Measurements from ENCODE around the gene NBPF1.
"Not testable (repeated sequence)": the region's sequence is repeated elsewhere in the genome, so short reads cannot be mapped to it uniquely, and the experiment has no call there.

The NBPF1 gene

GRCh38 chr1:16605532-16606505 lies 7.5 kb downstream of the NBPF1 start:
- no peaks in the 10 kb centered on the region for H3K9me3 ChIP-seq (ENCODE audit: control insufficient read depth, low read length)
- H3K4me3 ChIP-seq (ENCODE audit: low read length), result no peak overlapping the region
- H3K36me3 ChIP-seq (ENCODE audit: control insufficient read depth, insufficient read depth, low read length), result no peaks in the 10 kb centered on the region
- no peak overlapping the region for H3K9ac ChIP-seq (ENCODE audit: low read length)
- H3K27me3 ChIP-seq (ENCODE audit: control insufficient read depth, insufficient read depth, low read length), result no peaks in the 10 kb centered on the region
- peaks cover 6% of the 10 kb centered on the region for H3K4me1 ChIP-seq (ENCODE audit: control insufficient read depth, insufficient read depth, low read length)

DNA sequence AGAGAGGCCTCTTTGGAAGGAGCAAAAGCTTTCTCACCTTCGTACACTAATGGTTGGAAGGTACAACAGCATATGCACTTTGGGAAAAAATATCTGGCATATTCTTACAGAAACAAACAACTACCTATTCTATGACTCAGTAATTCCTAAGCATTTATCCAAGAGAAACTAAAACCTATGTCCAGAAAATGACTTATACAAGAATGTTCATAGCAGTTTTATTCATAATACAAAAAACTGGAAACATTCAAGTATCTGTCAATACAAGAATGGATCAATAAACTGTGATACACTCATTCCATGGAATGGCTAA lies 8.2 kb downstream of the NBPF1 start:
- Histone ChIP-seq H3K27me3 (ENCODE audit: control insufficient read depth, insufficient read depth, low read length) (no peaks in the 10 kb centered on the region), H3K9ac (ENCODE audit: low read length) (no peak overlapping the region), H3K4me1 (ENCODE audit: control insufficient read depth, insufficient read depth, low read length) (peaks cover 6% of the 10 kb centered on the region), H3K36me3 (ENCODE audit: control insufficient read depth, insufficient read depth, low read length) (no peaks in the 10 kb centered on the region), H3K9me3 (ENCODE audit: control insufficient read depth, low read length) (no peaks in the 10 kb centered on the region), H3K4me3 (ENCODE audit: low read length) (no peak overlapping the region)

DNA sequence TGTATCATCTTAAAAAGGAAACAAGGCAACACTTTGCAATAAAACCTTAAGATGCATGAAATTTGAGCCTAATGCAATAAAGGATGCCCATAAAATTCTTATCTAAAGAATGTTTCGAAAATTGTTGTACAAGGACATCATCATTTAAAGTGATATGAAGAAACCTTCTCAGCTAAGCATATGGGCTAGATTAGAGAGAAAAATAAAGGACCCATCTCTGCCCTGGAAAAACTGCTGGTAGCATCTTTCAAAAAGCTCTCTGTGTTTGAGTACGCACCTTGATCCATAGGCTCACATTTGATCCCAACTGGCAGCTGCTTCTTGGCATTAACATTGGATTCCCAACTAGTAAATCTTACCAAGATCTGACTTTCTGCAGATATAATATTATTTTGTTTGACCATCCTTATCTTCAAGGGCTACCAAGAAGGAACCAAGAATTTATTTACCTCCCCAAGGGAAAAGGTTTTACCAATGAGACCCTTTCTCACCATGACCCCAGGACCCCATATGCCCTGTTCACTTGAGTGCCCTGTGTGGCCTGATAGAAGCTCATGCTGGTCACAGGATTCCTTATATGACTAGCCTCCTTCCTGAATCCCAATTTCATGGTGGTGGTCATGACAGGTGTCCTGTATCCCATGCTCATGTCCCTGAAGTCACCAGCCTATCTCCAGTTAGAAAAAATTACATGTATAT lies 8.7 kb downstream of the NBPF1 start:
- H3K4me1 ChIP-seq (ENCODE audit: control insufficient read depth, insufficient read depth, low read length); H3K9ac ChIP-seq (ENCODE audit: low read length); H3K4me3 ChIP-seq (ENCODE audit: low read length); H3K9me3 ChIP-seq (ENCODE audit: control insufficient read depth, low read length); H3K27me3 ChIP-seq (ENCODE audit: control insufficient read depth, insufficient read depth, low read length); H3K36me3 ChIP-seq (ENCODE audit: control insufficient read depth, insufficient read depth, low read length): not testable (repeated sequence)

GRCh38 chr1:16603623-16604022 lies 9.7 kb downstream of the NBPF1 start:
- not testable (repeated sequence) for H3K9me3 ChIP-seq (ENCODE audit: control insufficient read depth, low read length); H3K27me3 ChIP-seq (ENCODE audit: control insufficient read depth, insufficient read depth, low read length); H3K36me3 ChIP-seq (ENCODE audit: control insufficient read depth, insufficient read depth, low read length); H3K4me1 ChIP-seq (ENCODE audit: control insufficient read depth, insufficient read depth, low read length); H3K9ac ChIP-seq (ENCODE audit: low read length); H3K4me3 ChIP-seq (ENCODE audit: low read length)

DNA sequence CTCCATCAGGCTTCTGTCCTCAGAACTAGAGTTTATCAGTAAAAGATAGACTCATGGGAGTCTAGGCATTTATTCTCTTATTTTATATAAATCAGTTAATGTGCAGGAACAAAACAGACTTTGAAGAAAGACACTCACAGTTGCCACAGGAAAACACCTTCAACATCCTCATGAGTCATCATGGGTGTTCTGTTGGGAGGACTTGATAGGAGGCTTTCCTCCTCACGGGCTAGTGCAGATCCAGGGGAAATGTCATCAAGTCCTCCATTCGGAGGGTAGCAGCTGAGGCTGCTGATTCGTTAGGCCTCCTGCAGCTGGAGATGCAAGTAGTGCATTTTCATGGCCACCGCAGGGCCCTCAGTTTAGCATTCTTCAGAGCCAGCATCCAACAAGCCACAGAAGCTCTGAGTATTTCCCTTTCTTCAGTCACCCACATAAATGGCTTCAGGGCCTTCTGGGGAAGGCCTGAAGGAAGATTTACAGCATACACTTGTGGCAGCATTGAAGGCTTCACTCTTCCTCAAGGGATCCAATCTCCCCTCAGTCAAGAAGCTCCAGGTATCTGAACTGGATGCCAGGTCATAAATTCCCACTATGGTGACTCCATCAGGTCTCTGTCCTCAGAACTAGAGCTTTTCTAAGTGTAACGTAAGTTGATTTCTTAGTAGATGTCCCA lies 10.9 kb downstream of the NBPF1 start:
- H3K4me1 ChIP-seq (ENCODE audit: control insufficient read depth, insufficient read depth, low read length); H3K9me3 ChIP-seq (ENCODE audit: control insufficient read depth, low read length); H3K27me3 ChIP-seq (ENCODE audit: control insufficient read depth, insufficient read depth, low read length); H3K4me3 ChIP-seq (ENCODE audit: low read length); H3K9ac ChIP-seq (ENCODE audit: low read length); H3K36me3 ChIP-seq (ENCODE audit: control insufficient read depth, insufficient read depth, low read length): not testable (repeated sequence)

DNA sequence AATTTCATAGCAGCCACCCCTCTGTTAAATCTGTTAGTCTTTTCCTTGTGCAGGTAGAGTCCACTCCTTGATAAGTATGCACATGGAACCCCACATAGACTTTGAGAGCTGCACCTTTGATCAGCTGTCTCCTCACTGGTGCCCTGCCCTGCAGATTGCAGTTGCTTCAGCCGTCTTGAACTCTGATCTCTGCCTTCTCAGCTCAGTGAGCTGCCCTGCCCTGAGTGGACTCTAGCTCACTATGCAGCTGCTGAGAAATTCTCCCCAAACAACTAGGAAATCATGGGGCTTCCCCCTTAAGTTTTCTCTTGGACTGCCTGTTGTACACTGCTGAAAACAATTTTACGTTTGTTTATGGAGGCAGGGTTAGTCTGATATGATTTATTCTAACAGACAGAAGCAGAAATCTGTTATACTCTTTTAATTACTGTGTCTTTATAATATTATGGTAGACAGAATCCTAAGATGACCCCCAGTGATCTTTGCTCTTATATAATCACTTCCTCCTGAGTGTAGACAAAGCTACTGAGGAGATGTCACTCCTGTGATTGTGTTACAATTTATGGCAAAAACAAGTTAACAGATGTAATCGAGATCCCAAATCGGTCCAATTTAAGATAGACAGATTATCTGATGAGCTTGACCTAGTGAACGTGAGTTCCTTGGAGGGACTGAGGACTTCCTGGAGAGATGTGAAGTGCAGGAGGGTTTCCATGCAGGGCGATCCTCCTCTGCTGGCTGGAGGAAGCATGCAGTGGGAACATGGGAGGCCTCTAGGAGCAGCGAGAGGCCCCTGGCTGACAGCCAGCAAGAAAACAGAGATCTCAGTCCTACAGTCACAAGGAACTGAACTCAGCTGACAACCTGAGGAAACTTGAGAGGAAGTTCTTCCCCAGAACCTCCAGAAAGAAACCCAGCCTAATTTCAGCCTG lies 12.2 kb downstream of the NBPF1 start:
- not testable (repeated sequence) for H3K36me3 ChIP-seq (ENCODE audit: control insufficient read depth, insufficient read depth, low read length); H3K9me3 ChIP-seq (ENCODE audit: control insufficient read depth, low read length); H3K9ac ChIP-seq (ENCODE audit: low read length); H3K4me1 ChIP-seq (ENCODE audit: control insufficient read depth, insufficient read depth, low read length); H3K27me3 ChIP-seq (ENCODE audit: control insufficient read depth, insufficient read depth, low read length); H3K4me3 ChIP-seq (ENCODE audit: low read length)

DNA sequence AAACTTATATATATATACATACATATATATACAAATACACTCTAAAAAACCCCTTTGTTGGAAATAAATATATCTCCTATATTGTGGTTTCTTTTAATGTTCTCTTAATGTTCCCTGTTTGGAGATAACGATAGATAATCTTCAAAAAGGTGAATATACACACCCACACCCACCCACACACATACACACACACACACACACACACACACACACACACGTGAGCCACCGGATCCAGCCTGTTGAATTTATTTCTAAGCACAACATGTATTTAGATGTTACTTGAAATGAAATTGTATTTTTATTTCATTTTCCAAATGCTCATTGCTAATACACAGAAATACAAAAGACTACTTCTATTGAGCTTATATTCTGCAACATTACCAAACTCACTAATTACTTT lies 14.0 kb downstream of the NBPF1 start:
- not testable (repeated sequence) for H3K4me3 ChIP-seq (ENCODE audit: low read length); H3K9ac ChIP-seq (ENCODE audit: low read length); H3K27me3 ChIP-seq (ENCODE audit: control insufficient read depth, insufficient read depth, low read length); H3K4me1 ChIP-seq (ENCODE audit: control insufficient read depth, insufficient read depth, low read length); H3K36me3 ChIP-seq (ENCODE audit: control insufficient read depth, insufficient read depth, low read length); H3K9me3 ChIP-seq (ENCODE audit: control insufficient read depth, low read length)

DNA sequence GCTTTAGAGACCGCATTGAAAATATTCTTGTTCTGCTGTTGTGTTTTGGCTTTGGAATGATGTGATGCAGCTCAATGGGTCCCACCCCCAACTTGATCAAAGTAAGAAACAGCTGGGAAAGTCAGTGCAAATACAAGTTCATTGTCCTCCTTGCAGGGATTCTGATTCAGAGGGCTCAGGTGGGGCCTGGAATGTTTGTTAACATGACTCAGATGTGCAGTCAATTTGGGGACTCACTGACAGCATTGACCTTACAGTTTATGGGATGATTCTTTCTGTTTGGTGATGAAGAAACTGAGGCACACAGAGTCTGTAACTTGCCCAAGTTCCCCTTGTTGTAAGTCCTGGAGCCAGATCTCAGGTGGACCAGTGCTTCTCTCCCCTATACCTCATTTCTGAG lies 18.1 kb downstream of the NBPF1 start:
- not testable (repeated sequence) for H3K36me3 ChIP-seq (ENCODE audit: control insufficient read depth, insufficient read depth, low read length); H3K4me1 ChIP-seq (ENCODE audit: control insufficient read depth, insufficient read depth, low read length); H3K9me3 ChIP-seq (ENCODE audit: control insufficient read depth, low read length); H3K4me3 ChIP-seq (ENCODE audit: low read length); H3K9ac ChIP-seq (ENCODE audit: low read length); H3K27me3 ChIP-seq (ENCODE audit: control insufficient read depth, insufficient read depth, low read length)

DNA sequence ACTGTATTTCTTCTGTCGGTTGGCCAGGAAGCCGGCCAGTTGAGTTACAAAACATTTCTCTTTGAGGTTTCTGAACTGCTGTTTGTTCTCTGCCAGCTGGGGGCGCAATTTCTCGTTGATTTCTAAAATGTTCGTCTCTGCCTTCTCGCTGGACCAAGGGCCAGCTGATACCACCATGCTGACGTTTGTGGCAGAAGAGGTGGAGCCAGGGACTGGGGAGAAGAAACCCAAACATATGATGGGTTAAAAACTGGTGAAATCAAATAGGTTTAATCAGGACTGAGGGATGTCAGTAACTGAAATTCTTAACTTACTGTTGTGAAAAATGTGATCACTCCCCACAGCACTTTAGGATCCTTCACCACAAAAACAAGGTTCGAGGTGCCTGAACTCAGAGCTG lies 21.5 kb downstream of the NBPF1 start:
- not testable (repeated sequence) for H3K4me1 ChIP-seq (ENCODE audit: control insufficient read depth, insufficient read depth, low read length); H3K4me3 ChIP-seq (ENCODE audit: low read length); H3K27me3 ChIP-seq (ENCODE audit: control insufficient read depth, insufficient read depth, low read length); H3K9ac ChIP-seq (ENCODE audit: low read length); H3K36me3 ChIP-seq (ENCODE audit: control insufficient read depth, insufficient read depth, low read length); H3K9me3 ChIP-seq (ENCODE audit: control insufficient read depth, low read length)

GRCh38 chr1:16588081-16588480 lies 25.3 kb downstream of the NBPF1 start:
- H3K9ac ChIP-seq (ENCODE audit: low read length); H3K27me3 ChIP-seq (ENCODE audit: control insufficient read depth, insufficient read depth, low read length); H3K36me3 ChIP-seq (ENCODE audit: control insufficient read depth, insufficient read depth, low read length); H3K9me3 ChIP-seq (ENCODE audit: control insufficient read depth, low read length); H3K4me1 ChIP-seq (ENCODE audit: control insufficient read depth, insufficient read depth, low read length); H3K4me3 ChIP-seq (ENCODE audit: low read length): not testable (repeated sequence)

DNA sequence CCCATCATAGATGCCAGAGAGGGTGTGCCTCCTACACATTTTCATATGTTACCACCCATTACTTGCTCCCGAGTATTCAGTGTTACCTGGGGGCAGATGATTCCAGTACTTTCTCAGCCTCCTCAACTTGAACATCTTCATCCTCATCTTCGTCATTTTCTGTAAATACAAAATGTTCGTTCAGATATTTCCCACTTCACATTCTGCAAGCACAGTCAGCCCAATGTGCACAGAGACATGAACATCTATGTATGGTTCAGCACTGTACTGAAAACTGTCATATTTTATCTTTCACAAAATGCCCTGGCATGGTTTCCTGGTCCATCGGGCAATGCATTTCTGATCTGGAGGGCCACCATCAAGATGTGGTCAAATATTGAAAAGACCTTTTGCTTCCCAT lies 25.7 kb downstream of the NBPF1 start:
- not testable (repeated sequence) for H3K4me1 ChIP-seq (ENCODE audit: control insufficient read depth, insufficient read depth, low read length); H3K36me3 ChIP-seq (ENCODE audit: control insufficient read depth, insufficient read depth, low read length); H3K4me3 ChIP-seq (ENCODE audit: low read length); H3K27me3 ChIP-seq (ENCODE audit: control insufficient read depth, insufficient read depth, low read length); H3K9me3 ChIP-seq (ENCODE audit: control insufficient read depth, low read length); H3K9ac ChIP-seq (ENCODE audit: low read length)

GRCh38 chr1:16565324-16565723 lies 48.0 kb downstream of the NBPF1 start:
- not testable (repeated sequence) for H3K9ac ChIP-seq (ENCODE audit: low read length)

More at GRCh38 chr1:16565324-16565723, 48.0 kb downstream of the NBPF1 start:
- H3K36me3 ChIP-seq (ENCODE audit: control insufficient read depth, insufficient read depth, low read length); H3K27me3 ChIP-seq (ENCODE audit: control insufficient read depth, insufficient read depth, low read length); H3K4me1 ChIP-seq (ENCODE audit: control insufficient read depth, insufficient read depth, low read length); H3K9me3 ChIP-seq (ENCODE audit: control insufficient read depth, low read length); H3K4me3 ChIP-seq (ENCODE audit: low read length): not testable (repeated sequence)

Data from mucosa of stomach (tissue), 1 donor.